Measurements from ENCODE around the gene SYT7.

The SYT7 gene

DNA sequence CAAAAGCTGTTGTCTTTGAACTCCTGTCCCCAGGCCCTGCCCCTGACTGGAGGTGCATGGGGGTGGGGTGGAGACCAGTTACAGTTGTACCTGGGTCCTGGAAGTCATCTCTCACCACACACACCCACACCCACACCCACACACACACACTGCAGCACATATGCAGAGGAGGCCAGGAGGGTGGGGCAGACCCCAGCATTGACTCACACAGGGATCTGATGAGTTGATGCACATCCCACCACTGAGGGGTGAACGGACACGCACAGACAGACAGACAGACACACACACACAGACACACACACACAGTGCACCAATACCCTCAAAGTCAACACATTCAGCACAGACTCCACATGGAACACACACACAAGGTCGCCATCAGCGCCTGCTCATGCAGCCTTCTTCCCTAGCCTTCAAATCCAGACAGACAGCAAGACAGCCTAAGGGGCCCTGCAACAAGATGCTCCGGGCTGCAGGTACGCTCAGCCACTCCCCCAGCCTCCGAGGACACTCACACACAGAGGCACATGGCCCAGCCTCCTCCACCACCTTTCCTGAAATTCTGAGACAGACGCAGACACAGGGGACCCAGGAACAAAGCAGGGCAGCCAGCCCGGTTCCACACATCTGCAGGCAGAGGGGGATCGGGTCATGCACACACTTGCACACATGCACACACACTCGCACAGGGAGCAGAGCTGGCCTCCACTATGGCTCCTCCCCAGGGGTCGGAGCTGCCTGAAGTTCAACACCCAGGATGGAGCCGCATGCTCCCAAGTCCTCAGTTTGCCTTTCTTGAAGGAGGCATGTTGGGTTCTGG is 26.5 kb downstream of the SYT7 start:
- DNase-seq (ENCODE audit: low read depth) = no peak

DNA sequence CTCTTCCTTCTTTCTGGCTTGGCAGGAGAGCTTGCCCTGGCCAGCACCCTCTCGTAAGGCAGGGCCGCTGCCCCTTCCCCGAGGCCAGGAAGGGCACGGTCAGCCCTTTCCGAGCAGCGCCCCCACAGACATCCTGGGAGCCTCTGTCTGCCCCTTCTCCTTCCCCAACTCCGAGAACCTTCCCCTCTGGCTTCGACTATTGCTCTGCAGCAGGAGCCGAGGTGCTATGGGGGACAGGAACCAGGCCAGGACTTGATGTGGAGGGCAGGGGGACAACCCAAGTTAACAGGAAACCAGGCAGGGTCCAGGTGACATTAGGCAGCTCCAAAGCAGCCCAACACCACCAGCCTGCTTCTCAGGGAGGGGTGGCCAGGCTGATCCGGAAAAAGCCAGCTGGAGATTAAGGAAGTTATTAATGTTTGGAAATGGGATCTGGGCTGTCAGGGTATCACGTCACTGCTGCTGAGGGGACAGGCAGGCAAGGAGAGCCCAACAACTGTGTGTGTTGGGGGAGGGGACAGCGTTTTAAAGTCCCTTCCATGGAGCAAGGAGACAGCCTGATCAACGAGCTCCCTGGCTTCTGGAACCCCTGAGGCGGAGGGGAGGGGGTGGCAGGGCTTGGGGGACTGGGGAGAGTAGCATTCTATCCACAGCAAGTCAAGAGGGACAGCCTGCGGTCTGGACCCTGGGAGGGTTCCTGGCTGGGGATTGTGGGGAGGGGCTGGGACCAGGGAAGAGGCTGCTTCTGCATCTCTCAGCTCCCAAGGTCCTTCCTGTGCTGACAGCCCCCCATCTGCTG is 27.3 kb downstream of the SYT7 start:
- no peak for DNase-seq (ENCODE audit: low read depth)

DNA sequence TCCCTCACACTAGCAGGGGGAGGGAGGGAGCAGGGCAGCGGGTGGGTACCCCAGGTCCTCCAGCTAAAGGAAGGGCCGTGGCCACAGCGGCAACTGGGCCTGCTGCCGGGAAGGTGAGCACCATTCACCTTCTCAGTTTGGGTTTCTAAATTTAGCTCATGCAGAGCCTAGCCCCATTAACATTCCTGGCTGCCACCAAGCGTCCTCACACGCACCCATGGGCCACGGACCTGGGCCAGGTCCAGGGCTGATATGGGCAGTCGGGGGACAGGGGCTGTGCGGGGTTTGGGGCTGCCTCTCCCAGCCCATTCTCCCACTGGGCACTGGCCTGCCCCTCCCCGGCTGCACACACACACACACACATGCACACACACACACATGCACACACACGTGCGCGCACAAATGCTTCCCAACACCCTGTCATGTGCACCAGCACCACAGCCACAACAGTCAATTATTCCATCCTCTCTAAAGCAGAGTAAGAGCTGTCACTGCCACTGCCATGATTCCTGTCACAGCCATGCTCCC is 28.7 kb downstream of the SYT7 start:
- DNase-seq (ENCODE audit: low read depth) = no peak

DNA sequence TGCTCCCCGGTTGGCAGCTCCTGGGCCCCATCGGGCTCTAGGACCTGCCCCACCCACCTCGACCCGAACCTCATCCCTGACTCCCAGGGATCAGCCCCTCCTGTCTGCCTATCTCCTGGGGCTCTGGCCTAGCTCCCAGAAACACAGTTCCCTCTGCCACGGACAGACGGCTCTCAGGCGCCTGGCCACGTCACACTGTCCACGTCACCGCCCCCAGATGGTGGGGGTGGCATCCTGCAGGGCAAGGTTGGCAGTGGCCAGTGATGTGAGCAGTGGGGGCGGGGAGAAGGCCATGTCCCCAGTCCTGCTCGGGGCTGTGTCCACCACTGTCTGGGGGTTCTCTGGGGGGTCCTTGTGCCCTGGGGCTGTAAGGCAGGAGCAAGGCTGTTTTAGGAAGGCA is 29.2 kb downstream of the SYT7 start:
- DNase-seq (ENCODE audit: low read depth) = no peak

DNA sequence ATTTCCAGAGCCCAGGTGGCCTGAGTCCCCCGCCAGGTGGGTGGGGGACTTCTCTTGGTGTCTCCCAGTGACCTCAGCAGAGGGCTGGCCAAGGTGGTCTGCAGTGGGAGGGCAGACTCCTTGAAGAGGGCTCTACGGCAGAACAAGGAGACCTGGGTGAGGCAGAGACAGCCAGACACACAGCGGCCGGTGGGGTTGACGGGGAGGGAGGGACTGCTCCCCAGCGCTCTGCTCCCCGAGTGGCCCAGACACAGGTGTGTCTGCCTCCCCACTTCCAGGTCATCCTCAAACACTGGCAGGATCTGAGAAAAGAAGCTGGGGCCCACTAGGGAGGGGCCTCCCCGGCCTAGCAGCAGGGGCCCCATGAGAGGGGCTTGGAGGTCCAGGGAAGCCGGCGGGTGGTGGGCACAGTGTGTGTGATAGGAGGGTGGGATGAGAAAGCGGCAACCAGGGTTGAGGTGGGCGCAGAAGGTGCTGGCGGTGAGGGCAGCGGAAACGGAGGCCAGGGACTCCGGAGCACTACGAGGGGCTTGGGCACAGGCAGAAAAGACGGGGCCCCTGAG is 30.1 kb downstream of the SYT7 start:
- DNase-seq (ENCODE audit: low read depth) = no peak

DNA sequence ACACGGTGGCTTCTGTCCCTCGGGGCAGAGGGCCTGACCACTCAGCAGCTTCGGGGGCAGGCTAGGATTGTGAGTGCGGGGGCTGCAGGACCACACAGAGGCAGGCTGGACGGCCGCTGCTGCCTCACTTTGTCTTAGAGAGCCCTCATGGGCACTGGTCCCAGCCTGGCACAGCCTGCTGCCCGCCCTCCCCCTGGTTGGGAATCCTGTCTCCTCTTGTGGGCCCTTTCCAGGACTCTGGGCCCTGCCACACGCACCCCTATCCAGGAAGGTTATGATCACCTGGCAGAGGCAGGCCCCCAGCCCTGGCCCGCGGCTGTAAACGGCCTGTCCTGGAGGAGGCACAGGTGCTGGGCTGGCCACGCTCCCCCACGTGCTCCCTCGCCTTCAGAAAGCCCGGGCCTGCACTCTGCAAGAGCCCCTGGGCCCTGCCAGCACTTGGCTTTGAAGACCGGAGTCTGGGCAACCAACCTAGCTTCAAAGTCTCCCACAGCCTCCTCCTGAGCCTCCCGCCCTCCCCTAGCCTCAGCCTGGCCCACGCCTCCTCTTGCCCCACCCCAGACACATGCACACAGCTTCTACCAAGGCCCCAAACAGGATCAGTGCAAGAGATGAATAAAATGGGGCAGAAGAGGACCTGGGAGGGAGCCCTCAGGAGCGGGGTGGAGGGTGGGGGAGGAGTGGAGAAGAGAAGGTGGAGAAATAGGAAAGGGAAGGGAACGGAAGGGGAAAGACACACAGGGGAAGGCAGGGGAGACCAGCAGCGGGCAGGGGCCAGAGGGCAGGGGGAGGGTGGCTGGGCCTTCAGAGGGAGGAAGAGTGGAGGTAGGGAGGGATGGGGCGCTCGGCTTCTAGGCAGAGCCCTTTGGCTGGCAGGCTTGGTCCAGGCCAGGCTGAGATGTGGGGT is 31.0 kb downstream of the SYT7 start:
- no peak for DNase-seq (ENCODE audit: low read depth)

DNA sequence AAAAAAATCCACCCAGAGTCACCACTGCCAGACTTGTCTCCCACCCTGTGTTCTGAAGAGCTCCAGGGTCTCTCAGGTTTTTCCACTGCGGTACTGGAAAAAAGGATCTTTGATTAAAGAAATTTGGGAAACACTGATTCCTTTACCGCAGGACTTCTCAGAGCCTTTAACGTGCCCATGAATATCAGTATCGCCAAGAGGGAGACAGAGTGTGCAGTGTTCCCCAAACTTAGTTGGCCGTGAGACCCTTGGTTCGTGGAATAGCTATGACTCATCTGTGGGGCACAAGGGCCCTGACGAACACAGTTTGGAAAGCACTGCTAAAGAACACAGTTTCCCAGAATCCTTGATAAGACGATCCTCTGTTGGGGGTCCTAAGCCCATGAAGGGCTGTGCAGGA is 31.7 kb downstream of the SYT7 start:
- DNase-seq (ENCODE audit: low read depth) = no peak

DNA sequence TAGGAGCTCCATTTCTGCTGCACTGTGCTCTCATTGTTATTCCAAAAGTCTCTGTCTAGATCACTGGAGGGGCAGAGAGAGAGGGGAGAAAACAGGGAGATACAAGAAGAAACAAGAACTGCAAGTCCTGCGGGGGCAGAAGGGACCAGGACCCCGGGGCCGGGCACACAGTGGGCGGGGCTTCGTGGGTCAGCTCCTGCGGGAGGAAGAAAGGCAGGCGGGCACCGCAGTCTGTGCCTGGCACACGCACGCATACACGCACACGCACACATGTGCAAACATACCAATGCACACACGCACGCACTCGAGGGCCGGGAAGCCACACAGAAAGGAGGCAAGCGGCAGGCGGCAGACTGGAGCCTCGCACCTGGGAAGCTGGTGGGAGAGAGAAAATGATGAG is 33.6 kb downstream of the SYT7 start:
- DNase-seq (ENCODE audit: low read depth) = no peak

DNA sequence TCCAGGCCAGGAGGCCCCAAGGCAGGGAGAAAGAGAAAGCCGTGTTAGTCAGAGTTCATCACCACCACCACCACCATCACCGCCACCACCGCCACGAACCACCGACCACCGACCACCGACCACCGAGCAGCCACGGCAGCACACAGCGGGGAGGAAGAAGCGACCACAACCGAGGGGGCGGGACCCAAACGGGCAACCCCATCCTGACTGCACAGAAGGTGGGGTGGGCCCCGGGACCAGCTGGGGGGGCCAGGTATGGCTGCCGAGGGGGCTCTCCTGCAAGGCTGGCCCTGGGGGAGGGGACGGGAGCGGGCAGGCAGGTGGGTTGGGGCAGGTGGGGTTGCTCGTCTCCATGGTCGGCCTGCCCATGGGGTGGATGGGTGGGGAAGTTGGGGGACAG is 34.2 kb downstream of the SYT7 start:
- DNase-seq (ENCODE audit: low read depth) = no peak

DNA sequence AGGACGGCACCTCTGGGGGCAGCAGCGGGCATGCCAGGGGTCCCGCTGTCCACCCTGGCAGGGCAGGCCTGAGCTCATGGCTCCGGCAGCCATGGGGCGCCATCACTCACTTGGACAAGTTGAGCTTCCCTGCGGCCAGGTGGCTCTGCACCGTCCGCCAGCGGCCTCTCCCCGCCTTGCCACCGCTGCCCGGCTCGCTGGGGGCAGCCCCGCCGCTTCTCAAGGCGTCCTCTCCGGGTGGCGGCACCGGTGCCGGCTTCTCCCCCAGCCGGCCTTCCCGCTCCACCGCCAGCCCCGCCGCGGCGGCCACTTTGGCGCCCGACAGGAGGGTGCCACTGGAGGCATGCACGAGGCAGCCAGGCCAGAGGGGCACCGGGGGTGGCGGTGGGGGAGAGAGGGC is 35.0 kb downstream of the SYT7 start:
- no peak for DNase-seq (ENCODE audit: low read depth)

DNA sequence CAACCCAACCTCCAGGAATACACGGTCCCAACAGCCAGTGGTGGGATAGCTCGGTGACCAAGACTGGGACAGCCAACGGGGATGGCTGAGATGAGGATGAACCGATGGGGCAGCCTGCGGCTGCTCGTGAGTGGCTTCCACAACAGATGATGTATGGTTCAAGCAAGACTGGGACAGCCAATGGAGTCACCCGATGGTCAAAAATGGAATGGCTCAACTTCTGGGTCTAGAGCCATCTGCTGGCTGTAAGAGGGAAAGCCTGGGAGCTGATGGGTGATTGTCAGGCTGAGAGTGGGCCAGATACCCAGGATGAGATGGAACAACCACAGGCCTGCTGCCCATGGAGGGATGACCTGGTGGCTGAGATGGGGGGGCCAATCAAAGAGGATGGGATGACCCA is 35.5 kb downstream of the SYT7 start:
- DNase-seq (ENCODE audit: low read depth) = no peak

DNA sequence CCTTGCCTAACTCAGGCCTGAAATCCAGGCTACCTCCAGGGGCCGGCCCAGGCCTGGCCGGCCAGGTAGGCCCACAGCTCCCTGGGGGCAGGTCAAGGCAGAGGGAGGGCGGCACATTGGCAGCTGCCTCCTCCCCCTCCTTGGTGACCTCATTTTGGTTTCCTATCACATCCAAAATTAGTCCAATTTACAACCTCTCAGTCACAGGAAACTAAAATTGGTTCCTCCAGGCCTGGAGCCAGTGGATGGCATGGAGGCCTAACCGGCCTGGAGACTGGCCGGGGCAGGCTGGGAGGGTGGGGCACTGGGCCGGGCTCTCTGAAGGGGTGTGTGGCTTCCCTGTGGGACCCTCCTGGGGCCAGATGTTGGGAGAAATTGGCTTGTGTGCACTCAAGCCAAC is 36.4 kb downstream of the SYT7 start:
- no peak for DNase-seq (ENCODE audit: low read depth)

DNA sequence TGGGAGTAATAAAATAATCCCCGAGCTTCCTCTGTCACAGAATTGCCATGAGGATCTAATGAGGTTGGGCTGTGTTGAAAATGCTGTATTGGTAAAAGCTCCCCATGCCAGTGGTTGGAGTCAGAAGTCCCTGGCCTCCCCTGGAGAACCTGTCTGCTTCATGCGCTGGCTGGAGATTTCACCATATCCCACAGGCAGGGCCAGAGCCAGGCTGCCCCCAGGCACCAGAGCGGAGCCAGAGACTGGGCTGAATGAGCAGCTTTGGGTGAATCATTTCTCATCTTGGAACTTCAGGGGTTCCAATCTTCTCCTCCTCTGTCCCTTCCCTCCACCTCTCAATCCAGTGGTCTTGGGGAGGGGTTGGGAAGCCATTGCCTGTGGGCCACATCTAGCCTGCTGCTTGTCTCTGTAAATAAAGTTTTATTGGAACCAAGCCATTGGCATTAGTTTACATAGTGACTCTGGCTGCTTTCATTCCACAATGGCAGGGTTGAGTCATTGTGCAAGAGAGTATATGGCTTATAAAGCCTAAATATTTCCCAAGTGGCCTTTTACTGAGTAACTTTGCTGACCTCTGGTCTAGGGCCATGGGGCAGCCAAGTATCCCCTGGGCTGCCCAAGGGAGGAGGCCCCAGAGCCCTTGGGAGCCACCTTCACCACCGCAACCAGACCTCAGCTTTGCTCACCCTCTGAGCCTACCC is 37.1 kb downstream of the SYT7 start:
- DNase-seq (ENCODE audit: low read depth) = no peak

DNA sequence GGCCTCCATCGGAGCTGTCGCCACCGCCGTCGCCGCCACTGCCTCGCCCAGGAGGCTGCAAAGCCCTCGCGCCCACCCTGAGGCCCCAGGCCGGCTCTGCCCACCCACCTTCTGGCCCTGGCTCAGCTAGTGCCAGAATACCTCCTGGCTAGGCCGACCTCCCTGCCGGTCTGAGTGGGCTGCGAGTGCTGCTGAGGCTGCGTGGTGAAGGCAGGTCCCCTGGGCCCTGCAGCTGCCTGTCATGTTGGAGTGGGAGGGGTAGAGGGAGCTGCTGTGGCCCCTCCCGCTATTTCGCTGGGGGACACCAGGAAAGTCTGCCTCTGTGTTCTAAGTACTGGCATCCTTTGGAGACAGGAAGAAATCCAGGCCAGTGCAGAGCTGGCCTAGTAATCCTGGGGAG is 38.2 kb downstream of the SYT7 start:
- no peak for DNase-seq (ENCODE audit: low read depth)

DNA sequence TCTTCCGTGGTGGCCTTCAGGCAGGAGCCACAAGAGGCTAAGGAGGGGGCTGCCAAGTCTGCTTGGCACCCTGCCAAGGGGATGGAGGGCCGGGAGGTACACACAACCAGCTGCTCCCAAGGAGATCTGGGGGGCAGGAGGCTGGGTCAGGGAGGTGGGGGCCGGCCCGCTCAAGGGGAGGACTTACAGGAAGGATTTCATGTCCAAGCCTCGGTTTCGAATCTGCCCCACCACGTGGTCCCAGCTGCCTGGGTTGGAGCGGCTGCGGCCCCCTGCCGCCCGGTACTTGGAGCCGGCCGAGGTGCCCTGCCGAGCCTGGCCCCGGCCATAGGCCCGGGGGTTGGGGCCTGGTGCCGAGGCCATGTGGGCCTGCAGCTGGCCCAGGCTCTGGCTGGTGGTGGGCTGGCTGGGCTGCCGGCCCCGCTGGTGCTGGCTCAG is 38.8 kb downstream of the SYT7 start:
- no peak for DNase-seq (ENCODE audit: low read depth)

DNA sequence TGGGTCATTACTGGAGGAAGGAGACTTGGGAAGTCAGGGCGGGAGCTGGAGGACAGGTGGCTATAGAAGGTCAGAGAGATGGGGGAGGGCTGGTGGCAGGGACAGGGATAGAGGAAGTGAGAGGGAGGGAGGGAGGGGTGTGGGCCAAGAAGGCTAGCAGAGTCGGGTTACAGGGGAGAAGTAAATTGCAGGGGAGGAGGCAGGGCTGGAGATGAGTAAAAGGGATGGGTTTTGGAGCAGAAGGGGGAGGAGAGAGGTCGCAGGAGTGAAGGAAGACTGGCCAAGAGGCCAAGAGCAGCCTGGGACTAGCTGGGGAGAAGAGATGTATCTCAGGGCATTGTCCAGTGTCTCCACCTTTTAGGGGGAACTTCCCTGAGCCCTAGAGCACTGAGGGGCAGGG is 39.3 kb downstream of the SYT7 start:
- DNase-seq (ENCODE audit: low read depth) = no peak

DNA sequence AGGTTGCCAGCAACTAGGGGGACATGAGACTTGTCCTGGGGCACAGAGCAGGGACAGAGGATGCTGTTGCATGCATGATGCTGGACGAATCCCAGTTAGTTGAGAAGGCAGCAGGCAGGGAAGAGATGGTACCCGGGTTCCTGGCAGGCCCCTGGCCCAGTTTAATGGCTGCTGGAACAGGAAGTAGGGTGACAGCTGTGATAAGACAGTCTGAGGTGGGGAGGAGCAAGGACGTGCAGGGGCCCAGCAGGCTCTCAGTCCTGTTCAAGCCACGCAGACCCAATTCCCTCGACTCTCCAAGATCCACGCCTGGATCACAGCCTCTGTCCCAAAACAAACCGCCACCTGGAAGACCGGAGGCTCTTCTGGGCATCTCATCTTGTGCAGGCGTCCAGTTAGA is 40.3 kb downstream of the SYT7 start:
- no peak for DNase-seq (ENCODE audit: low read depth)

DNA sequence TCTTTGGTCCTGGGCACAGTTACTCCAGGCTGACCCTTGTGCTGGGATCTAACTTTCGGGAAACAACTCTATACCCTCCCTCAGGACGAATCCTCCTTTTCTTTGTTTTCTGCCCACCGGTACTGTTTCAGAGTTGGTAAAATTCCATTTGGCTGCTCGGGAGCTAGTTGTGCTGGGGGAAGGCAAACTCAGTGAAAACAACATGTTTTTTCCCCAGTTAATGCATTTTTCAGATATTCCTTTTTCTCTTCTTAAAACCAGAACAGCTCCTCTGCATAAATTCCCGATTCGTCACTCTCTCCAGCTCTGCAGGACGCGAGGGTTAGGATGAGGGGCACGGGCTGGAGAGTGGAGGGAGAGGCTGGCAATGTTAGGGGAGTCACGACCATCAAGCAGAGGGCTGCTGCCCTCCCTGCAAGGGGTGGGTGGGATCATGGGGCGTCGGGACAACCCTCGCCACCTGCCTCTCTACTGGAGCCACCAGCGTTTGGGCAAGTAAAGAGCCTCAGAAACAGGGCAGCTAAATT is 41.0 kb downstream of the SYT7 start:
- DNase-seq (ENCODE audit: low read depth) = no peak

DNA sequence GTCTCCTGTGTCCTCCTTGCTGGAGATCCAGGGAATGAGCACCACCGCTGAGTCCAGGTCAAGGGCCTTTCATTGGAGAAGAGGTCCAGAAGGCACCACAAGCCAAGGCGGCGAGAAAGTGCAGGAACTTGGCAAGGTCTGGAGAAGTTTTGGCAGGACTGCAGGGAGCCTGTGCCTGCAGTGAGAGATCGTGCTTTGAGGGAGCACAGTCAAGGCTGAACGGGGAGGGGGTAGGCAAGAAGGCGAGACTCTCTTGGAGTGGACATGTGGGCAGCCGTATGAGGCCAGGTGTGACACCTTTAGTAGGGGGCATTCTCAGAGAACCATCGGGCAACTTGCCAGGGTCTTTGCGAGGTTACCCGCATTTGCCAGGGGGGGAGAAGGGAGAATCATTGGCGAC is 41.9 kb downstream of the SYT7 start:
- no peak for DNase-seq (ENCODE audit: low read depth)

DNA sequence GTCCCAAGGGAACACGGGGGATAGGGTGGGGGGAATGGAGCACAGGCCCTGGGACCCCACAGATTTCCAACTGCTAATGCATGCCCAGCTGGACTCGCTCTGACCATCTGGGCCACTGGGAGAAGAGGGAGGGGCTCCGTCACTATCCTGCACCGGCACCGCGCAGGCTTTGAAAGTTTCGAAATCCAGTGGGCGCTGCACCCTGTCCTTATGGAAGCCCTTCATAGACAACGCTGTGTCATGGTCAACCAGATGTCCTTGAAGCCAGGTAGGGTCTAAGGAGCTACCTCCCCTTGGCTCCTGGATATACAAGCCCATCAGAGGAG is 42.3 kb downstream of the SYT7 start:
- DNase-seq (ENCODE audit: low read depth) = no peak

DNA sequence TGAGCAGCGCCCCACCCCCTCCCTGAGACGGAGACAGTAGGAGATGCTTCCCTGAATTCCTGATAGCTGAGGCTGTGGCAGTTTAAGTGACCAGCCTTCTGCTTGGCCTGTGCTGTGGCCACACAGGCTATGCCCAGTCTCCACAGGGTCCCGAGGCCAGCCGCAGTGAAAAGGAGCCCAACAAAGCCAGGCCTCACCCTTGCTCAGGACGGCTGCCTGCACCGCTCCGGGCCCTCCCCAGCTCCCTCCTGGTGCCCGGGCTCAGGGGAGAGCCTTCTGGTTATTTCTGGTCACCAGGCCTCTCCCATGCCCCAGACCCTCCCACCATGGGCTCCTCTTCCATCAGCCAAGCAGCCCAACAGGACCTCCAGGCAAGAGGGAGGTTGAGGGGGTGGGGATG is 43.5 kb downstream of the SYT7 start:
- DNase-seq (ENCODE audit: low read depth) = no peak

Data from activated T-cell treated with anti-CD3 and anti-CD28 coated beads for 24 hours (primary cell).